Measurements from ENCODE around the gene KIAA0513.

GRCh38 chr16:85084841-85085510, 57.4 kb downstream of the KIAA0513 start:
- TF ChIP-seq CTCF (IDR thresholded peaks at IDR 0.05; ENCODE audit: low read length), result no peak
- TF ChIP-seq EZH2 (IDR thresholded peaks at IDR 0.05; ENCODE audit: borderline replicate concordance, low read length), result no peak

Data from OCI-LY1 (cell line).